AG09309 (cell line): ENCODE measurements around the gene SNAPC2.

Source experiments
- DNase-seq: peaks from one replicate; pipeline ENCODE4 v3.0.0-alpha.2; 2010; ENCODE audit warnings: low read depth
- H3K4me3 ChIP-seq: 2 replicates; pipeline ENCODE4 v1.5.1; 2011; ENCODE audit warnings: mild to moderate bottlenecking, low read depth, low read length, moderate library complexity; ENCODE audit not compliant: control insufficient read depth
- TF ChIP-seq, protein P1 (sequence below): IDR thresholded peaks from 2 replicates; pipeline ENCODE4 v1.5.1; 2011; ENCODE audit warnings: mild to moderate bottlenecking, low read depth, low read length, inconsistent platforms; ENCODE audit not compliant: insufficient read depth, control insufficient read depth; ENCODE audit errors: missing control alignments

SNAPC2 gene

DNA sequence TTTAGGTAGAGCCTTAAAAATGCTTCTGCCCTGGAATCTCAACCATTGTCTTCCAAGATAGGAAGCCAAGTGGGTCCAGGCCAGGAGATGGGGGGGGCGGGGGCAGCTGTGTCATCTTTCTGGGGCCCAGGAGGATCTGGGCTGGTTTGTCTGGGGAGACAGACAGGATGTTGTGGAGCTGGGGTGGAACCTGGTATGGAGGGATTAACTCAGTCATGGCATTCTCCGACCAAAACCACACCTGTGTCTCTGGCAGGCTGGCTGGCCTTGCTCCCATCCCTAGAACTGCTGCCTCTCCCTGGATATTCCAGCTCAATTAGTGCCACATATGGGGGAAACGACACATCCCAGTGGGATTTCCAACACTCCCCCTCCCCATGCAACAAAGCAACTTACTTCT lies 19.2 kb upstream of the SNAPC2 start:
- no peak for DNase-seq
- no peak overlapping the region for H3K4me3 ChIP-seq
- TF ChIP-seq, protein P1, sequence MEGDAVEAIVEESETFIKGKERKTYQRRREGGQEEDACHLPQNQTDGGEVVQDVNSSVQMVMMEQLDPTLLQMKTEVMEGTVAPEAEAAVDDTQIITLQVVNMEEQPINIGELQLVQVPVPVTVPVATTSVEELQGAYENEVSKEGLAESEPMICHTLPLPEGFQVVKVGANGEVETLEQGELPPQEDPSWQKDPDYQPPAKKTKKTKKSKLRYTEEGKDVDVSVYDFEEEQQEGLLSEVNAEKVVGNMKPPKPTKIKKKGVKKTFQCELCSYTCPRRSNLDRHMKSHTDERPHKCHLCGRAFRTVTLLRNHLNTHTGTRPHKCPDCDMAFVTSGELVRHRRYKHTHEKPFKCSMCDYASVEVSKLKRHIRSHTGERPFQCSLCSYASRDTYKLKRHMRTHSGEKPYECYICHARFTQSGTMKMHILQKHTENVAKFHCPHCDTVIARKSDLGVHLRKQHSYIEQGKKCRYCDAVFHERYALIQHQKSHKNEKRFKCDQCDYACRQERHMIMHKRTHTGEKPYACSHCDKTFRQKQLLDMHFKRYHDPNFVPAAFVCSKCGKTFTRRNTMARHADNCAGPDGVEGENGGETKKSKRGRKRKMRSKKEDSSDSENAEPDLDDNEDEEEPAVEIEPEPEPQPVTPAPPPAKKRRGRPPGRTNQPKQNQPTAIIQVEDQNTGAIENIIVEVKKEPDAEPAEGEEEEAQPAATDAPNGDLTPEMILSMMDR = no peak

DNA sequence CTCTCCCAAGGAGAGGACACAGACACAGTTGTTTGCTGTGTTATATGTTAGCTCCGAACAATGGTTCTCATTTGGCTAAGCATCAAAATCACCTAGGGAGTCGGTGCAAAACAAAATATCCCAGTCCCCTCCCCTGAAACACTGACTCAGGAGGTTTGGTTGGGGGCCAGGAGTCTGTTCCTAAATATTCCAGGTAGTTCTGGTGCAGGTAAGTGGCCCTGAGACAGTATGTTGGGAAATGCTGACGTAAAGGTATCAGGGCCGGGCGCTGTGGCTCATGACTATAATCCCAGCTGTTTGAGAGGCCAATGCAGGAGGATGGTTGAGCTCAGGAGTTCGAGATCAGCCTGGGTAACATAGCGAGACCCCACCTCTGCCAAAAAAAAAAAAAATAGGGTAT lies 18.8 kb upstream of the SNAPC2 start:
- TF ChIP-seq, protein P1 = no peak
- DNase-seq = no peak
- H3K4me3 ChIP-seq = no peak overlapping the region

DNA sequence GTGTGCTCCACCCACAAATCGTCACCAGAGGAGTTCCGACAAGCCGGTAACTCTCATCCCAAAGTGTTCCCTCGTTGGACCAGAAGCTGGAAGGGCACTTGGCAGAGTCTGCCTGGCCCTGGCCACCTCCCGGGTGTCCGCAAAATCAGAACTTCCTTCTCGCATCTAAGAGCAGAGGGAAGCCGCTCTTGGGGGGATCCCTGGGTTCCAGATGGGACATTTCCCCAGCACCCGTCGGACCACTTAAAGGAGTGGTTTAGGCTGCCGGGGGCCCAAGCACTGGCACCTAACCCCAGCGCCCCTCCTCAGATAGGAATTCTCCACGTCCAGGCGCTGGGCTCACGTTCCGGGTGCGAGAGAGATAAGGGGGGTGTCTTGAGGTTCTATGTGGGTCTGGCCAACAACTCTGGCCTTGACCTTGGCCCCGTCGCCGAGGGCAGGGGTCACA lies 17.3 kb upstream of the SNAPC2 start:
- peak overlapping the region; percentile 62 for H3K4me3 ChIP-seq
- TF ChIP-seq, protein P1 = no peak
- no peak for DNase-seq

DNA sequence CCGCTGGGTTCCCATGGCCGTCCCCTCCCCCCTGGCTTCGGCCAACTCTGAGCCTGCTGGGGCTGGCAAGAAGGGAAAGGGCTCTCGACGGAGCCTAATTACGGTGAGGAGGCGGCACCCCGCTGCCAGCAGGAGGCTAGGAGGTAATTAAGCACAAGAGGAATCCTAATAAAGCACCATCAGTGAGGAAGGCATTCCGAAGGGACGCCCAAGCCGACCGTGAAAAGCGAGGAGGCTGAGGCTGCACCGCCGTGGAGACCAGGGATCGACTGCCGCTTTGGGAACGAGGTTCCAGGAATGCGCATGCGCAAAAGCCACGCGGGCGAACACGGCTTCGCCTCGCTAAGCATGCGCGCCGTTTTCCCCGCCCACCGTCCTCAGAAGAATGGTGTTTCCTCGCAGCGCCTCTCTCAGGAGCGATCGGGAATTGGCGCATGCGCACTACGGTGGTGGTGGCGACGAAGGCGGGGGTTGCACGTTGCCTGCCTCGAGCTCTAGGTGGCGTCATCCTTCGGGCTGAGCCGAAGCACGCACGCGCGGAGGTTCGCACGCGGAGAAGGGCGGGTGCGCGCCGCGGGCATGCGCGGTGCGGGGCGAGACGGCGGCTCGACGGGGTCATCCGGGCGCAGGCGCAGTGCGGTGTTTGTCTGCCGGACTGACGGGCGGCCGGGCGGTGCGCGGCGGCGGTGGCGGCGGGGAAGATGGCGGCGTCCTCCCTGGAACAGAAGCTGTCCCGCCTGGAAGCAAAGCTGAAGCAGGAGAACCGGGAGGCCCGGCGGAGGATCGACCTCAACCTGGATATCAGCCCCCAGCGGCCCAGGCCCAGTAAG lies 16.7 kb upstream of the SNAPC2 start, which contains the start of gene MAP2K7:
TSS of gene MAP2K7 (plus strand) at position 634 of the 830 bp plus-strand sequence. CDS start at position 702, 68 bp downstream.
- DNase-seq = peak; percentile 94
- H3K4me3 ChIP-seq = peak within 1 kb of the TSS; percentile 88
- TF ChIP-seq, protein P1 = peak; percentile 45

DNA sequence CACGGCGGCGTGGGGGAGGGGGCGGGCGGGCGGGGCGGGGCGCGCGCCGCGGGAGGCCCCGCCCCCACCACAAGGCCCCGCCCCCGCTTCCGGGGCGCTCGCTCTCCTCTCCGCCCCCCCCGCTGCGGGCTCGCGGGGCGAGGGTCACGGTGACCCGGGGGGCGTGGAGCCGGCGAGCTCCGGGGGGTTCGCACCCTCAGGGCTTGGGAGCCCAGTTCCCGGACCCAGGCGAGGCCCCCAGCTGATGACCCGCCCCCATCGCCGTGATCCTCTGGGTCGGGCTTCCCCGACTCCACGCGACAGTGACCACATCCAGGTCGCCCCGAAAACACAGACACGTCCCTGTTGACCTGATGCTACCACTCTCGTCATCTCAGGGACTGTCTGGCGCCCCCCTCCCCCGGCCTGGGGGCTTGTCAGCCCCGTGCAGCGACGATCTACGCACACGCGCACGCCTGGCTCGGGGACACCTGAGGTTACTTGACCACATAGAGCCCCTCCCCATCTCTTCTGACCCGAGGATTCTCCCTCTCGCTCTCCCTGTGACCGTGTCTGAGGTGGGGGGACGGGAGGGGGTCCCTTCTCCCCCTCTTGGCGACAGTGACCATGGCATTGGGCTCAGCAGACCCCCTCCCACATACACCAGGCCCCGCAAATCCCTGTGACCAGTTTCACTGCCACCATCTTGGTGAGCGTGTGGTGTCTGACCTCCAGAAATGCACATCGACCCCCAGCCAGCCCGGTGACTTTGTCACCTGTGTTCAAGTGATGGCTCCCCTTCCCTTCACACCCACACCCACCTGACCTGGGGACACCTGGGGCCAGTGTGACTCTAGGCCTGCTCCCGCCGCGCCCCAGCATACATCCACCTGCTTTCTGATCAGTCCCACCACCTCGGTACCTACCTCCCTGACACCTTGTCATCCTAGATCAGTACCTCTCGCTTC lies 15.8 kb upstream of the SNAPC2 start:
- TF ChIP-seq, protein P1 = no peak
- H3K4me3 ChIP-seq = peak overlapping the region; percentile 88
- no peak for DNase-seq

DNA sequence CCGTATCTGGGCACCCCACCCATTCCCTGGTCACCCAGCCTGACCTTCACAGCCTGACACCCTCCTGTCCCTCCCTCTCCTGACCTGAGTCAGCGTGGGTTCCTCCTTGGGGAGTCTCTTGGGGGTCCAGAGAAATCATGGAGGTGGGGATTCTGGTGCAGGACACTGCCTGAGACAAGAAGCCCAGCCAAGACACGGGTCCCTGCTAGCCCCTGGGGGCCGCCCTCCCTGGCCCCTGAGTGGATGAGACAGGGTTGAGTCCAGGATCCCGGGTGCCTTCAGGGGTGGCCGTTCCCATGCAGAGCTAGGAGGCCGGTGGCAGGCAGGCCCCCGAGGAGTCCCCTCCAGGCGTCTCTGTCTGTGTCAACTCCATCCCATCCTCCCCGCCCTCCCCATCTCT lies 14.9 kb upstream of the SNAPC2 start:
- no peak for DNase-seq
- peak overlapping the region; percentile 3 for H3K4me3 ChIP-seq
- TF ChIP-seq, protein P1 = no peak
